ENCODE data around the gene TMEM121. TPM values are rescaled to one million over a fixed set of nuclear protein-coding genes. Genes with fewer than 3 reads are reported as not detected.
A peak's percentile ranks its signal among the peaks of the same experiment; 100 is the strongest.

Gene TMEM121
- total RNA-seq, 4 donors from 2014 or later, result 1.7 to 4.2 (median 2.7) TPM

GRCh38 chr14:105493921-105494605 lies 32.3 kb upstream of the TMEM121 start:
- peaks cover 44% of the 10 kb centered on the region for H3K4me1 ChIP-seq
- peaks cover 11% of the 10 kb centered on the region for H3K36me3 ChIP-seq
- no peak overlapping the region for H3K27ac ChIP-seq
- 56% methylated on average over 11 of the region's 16 CpGs for WGBS
- no peaks in the 10 kb centered on the region for H3K9me3 ChIP-seq
- TF ChIP-seq EP300 (IDR thresholded peaks at IDR 0.05) (no peak), POLR2A (IDR thresholded peaks at IDR 0.05) (no peak), CTCF (IDR thresholded peaks at IDR 0.05) (no peak), POLR2AphosphoS5 (IDR thresholded peaks at IDR 0.05) (no peak)
- no peaks in the 10 kb centered on the region for H3K27me3 ChIP-seq
- peak in 1 of 2 donors; percentile 72 for DNase-seq (ENCODE audit: low spot score in 2 of 2)
- no peak overlapping the region for H3K4me3 ChIP-seq

GRCh38 chr14:105494606-105494929 lies 31.8 kb upstream of the TMEM121 start:
- Histone ChIP-seq H3K36me3 (peaks cover 11% of the 10 kb centered on the region), H3K27me3 (no peaks in the 10 kb centered on the region), H3K9me3 (no peaks in the 10 kb centered on the region), H3K4me3 (no peak overlapping the region), H3K4me1 (peaks cover 39% of the 10 kb centered on the region), H3K27ac (no peak overlapping the region)
- TF ChIP-seq POLR2AphosphoS5 (IDR thresholded peaks at IDR 0.05), result no peak
- no peak for TF ChIP-seq EP300 (IDR thresholded peaks at IDR 0.05)
- TF ChIP-seq POLR2A (IDR thresholded peaks at IDR 0.05), result no peak
- no peak for DNase-seq (ENCODE audit: low spot score in 2 of 2)
- 87% methylated on average over 6 of the region's 6 CpGs for WGBS

- peaks cover 31% of the 10 kb centered on the region for H3K4me1 ChIP-seq
- peak in 1 of 2 donors; percentile 67 for DNase-seq (ENCODE audit: low spot score in 2 of 2)
- no peak for TF ChIP-seq POLR2AphosphoS5 (IDR thresholded peaks at IDR 0.05)
- no peak for TF ChIP-seq EP300 (IDR thresholded peaks at IDR 0.05)
- TF ChIP-seq CTCF (IDR thresholded peaks at IDR 0.05), result no peak
- no peak for TF ChIP-seq POLR2A (IDR thresholded peaks at IDR 0.05)
- H3K4me3 ChIP-seq, result no peak overlapping the region
- peaks cover 11% of the 10 kb centered on the region for H3K36me3 ChIP-seq
- H3K27ac ChIP-seq, result no peak overlapping the region
- WGBS, result 86% methylated on average over 4 of the region's 18 CpGs
- no peaks in the 10 kb centered on the region for H3K27me3 ChIP-seq
- H3K9me3 ChIP-seq, result no peaks in the 10 kb centered on the region
Measured at GRCh38 chr14:105495101-105495989, 31.0 kb upstream of the TMEM121 start.

GRCh38 chr14:105495990-105496830 lies 30.2 kb upstream of the TMEM121 start:
- H3K36me3 ChIP-seq, result peaks cover 11% of the 10 kb centered on the region

More at GRCh38 chr14:105495990-105496830, 30.2 kb upstream of the TMEM121 start:
- Histone ChIP-seq H3K27me3 (no peaks in the 10 kb centered on the region), H3K4me3 (no peak overlapping the region), H3K9me3 (no peaks in the 10 kb centered on the region), H3K27ac (peak overlapping the region; percentile 11), H3K4me1 (peaks cover 30% of the 10 kb centered on the region)
- no peak for TF ChIP-seq POLR2A (IDR thresholded peaks at IDR 0.05)
- TF ChIP-seq CTCF (IDR thresholded peaks at IDR 0.05), result no peak
- TF ChIP-seq EP300 (IDR thresholded peaks at IDR 0.05), result no peak
- no peak for TF ChIP-seq POLR2AphosphoS5 (IDR thresholded peaks at IDR 0.05)
- peak in 1 of 2 donors; percentile 69 for DNase-seq (ENCODE audit: low spot score in 2 of 2)
- 89% methylated on average over 3 of the region's 18 CpGs for WGBS
